A549 (cell line): ENCODE data around the gene DHRS3. TPM values are rescaled to one million over a fixed set of nuclear protein-coding genes. Genes with fewer than 3 reads are reported as not detected.

Experiments used
- ATAC-seq, 2 experiments: fragments of 200-7000 bp in 1 of 2; fragments of >200 bp in 1 of 2; cut with Nextera tagmentation in 1 of 2; cut with Tn5 transposase in 1 of 2; 3 replicates each; pipeline versions ENCODE4 v1.8.0 to v1.9.1; 2018 to 2020; ENCODE audit warnings: mild to moderate bottlenecking in 1 of 2, moderate library complexity in 1 of 2
- CTCF ChIA-PET: fragments of 300-600 bp; sonication (Branson Sonifier 250); formaldehyde crosslinking; extraction: SDS; loops from one replicate; lab custom pipeline; 2021; ENCODE audit warnings: antibody characterized with exemption, inconsistent platforms; lab: Yijun Ruan, JAX
- POLR2A ChIA-PET: fragments of 350-600 bp; formaldehyde crosslinking; extraction: SDS; loops from one replicate; lab custom pipeline; 2021; ENCODE audit warnings: antibody characterized with exemption, inconsistent platforms; lab: Yijun Ruan, JAX
- DNase-seq, 2 experiments: peaks; one replicate each; pipeline versions ENCODE4 v3.0.0 to v3.0.0-alpha.2; 2011 to 2016; ENCODE audit warnings: low read depth in 1 of 2, low spot score in 1 of 2
- FAIRE-seq: peaks from 2 replicates; lab custom pipeline; 2011; peaks lifted over from hg19 to GRCh38; lab: Jason Lieb, UNC
- H3K27ac ChIP-seq, 2 experiments: fragments of >200 bp; sonication (Bioruptor Twin); formaldehyde crosslinking; 3 replicates each; pipeline ENCODE4 v1.5.1; 2016 to 2017
- H3K4me1 ChIP-seq: fragments of >200 bp; sonication (Bioruptor Twin); formaldehyde crosslinking; 3 replicates; pipeline ENCODE4 v1.6.1; 2016
- H3K4me2 ChIP-seq: fragments of >200 bp; sonication (Bioruptor Twin); formaldehyde crosslinking; 3 replicates; pipeline ENCODE4 v1.6.1; 2016
- H3K4me3 ChIP-seq: fragments of >200 bp; sonication (Bioruptor Twin); formaldehyde crosslinking; 3 replicates; pipeline ENCODE4 v1.5.1; 2016
- H3K9me3 ChIP-seq: fragments of >200 bp; sonication (Bioruptor Twin); formaldehyde crosslinking; 3 replicates; pipeline ENCODE4 v1.6.1; 2016
- CBX2 ChIP-seq: fragments of 200-600 bp; sonication (generic); IDR thresholded peaks from 2 replicates; pipeline ENCODE4 v1.6.1; 2016; ENCODE audit warnings: low read depth, mild to moderate bottlenecking, borderline replicate concordance
- EHF ChIP-seq: fragments of 250-450 bp; sonication (Bioruptor Pico); IDR thresholded peaks from 2 replicates; pipeline ENCODE4 v1.5.0; 2020; ENCODE audit warnings: mild to moderate bottlenecking
- EP300 ChIP-seq, 2 experiments: fragments of >200 bp; sonication (Bioruptor Twin); formaldehyde crosslinking; IDR thresholded peaks; 2 replicates in 1 of 2; 3 replicates in 1 of 2; pipeline ENCODE4 v1.6.1; 2016 to 2017
- JUN ChIP-seq, 2 experiments: fragments of >200 bp; sonication (Bioruptor Twin); formaldehyde crosslinking; IDR thresholded peaks; 2 replicates in 1 of 2; 3 replicates in 1 of 2; pipeline ENCODE4 v1.6.1; 2016 to 2017
- JUNB ChIP-seq: fragments of >200 bp; sonication (Bioruptor Twin); formaldehyde crosslinking; IDR thresholded peaks from 2 replicates; pipeline ENCODE4 v1.6.1; 2016
- KDM5A ChIP-seq: fragments of 200-600 bp; sonication (generic); IDR thresholded peaks from 2 replicates; pipeline ENCODE4 v1.6.1; 2016; ENCODE audit warnings: antibody characterized with exemption, mild to moderate bottlenecking
- MAX ChIP-seq: IDR thresholded peaks from 2 replicates; pipeline ENCODE4 v1.6.1; 2012
- MAZ ChIP-seq: fragments of 150-350 bp; IDR thresholded peaks from 2 replicates; pipeline ENCODE4 v1.6.1; 2014; ENCODE audit warnings: antibody characterized with exemption, low read depth, low read length, borderline replicate concordance
- MYC ChIP-seq: IDR thresholded peaks from 2 replicates; pipeline ENCODE4 v1.6.1; 2012; ENCODE audit warnings: mild to moderate bottlenecking, inconsistent platforms, low read length, improper control_type of control experiment, borderline replicate concordance
- NPAS2 ChIP-seq: fragments of 250-450 bp; sonication (Bioruptor Pico); IDR thresholded peaks from 2 replicates; pipeline ENCODE4 v1.8.0; 2022; ENCODE audit warnings: mild to moderate bottlenecking, moderate library complexity, borderline replicate concordance
- NR3C1 ChIP-seq: fragments of >200 bp; sonication (Bioruptor Twin); formaldehyde crosslinking; IDR thresholded peaks from 3 replicates; pipeline ENCODE4 v1.6.1; 2017
- TFCP2L1 ChIP-seq: fragments of 250-450 bp; sonication (Bioruptor Pico); IDR thresholded peaks from 2 replicates; pipeline ENCODE4 v1.5.0; 2021; ENCODE audit warnings: mild to moderate bottlenecking
- TP53 ChIP-seq: fragments of 250-450 bp; sonication (Bioruptor Pico); IDR thresholded peaks from 2 replicates; pipeline ENCODE4 v1.5.0; 2021; ENCODE audit warnings: mild to moderate bottlenecking, moderate library complexity
- ZFP36 ChIP-seq: fragments of 450-650 bp; IDR thresholded peaks from 2 replicates; pipeline ENCODE4 v1.6.1; 2014; ENCODE audit warnings: borderline replicate concordance; ENCODE audit not compliant: partially characterized antibody
- WGBS: methylation state at CpG from one replicate; pipeline ENCODE4 v1.1.6; 2017; ENCODE audit errors: missing lambda C conversion rate; 5-methylcytosine and 5-hydroxymethylcytosine counted together
- polyA plus RNA-seq, 4 experiments: library from polyadenylated mRNA; depleted of rRNA in 3 of 4; stranded (reverse); fragments of >200 nt; fragmentation: RNase III in 1 of 4; extraction: RNeasy Plus Mini Kit Qiagen cat#74134 plus additional on column Dnase treatment in 1 of 4; gene quantifications; 2 replicates in 3 of 4; 3 replicates in 1 of 4; pipeline ENCODE4 v1.2.3, GENCODE V29; 2011 to 2017
- TF ChIP-seq, protein P1 (sequence below): fragments of 150-350 bp; IDR thresholded peaks from 2 replicates; pipeline ENCODE4 v1.6.1; 2014; ENCODE audit warnings: low read depth, mild to moderate bottlenecking, low read length
- TF ChIP-seq, protein P2 (sequence below): fragments of 200-600 bp; sonication (generic); IDR thresholded peaks from 2 replicates; pipeline ENCODE4 v1.6.1; 2016; ENCODE audit warnings: antibody characterized with exemption, mild to moderate bottlenecking, moderate library complexity
- TF ChIP-seq, protein P3 (sequence below): fragments of 250-450 bp; sonication (Bioruptor Pico); IDR thresholded peaks from 2 replicates; pipeline ENCODE4 v1.5.0; 2020; ENCODE audit warnings: low read depth, mild to moderate bottlenecking, moderate library complexity

Gene DHRS3
- polyA plus RNA-seq, 2 of the 4 experiments (the other 2 are of a cell fraction): 62.7 to 79.7 TPM

DNA sequence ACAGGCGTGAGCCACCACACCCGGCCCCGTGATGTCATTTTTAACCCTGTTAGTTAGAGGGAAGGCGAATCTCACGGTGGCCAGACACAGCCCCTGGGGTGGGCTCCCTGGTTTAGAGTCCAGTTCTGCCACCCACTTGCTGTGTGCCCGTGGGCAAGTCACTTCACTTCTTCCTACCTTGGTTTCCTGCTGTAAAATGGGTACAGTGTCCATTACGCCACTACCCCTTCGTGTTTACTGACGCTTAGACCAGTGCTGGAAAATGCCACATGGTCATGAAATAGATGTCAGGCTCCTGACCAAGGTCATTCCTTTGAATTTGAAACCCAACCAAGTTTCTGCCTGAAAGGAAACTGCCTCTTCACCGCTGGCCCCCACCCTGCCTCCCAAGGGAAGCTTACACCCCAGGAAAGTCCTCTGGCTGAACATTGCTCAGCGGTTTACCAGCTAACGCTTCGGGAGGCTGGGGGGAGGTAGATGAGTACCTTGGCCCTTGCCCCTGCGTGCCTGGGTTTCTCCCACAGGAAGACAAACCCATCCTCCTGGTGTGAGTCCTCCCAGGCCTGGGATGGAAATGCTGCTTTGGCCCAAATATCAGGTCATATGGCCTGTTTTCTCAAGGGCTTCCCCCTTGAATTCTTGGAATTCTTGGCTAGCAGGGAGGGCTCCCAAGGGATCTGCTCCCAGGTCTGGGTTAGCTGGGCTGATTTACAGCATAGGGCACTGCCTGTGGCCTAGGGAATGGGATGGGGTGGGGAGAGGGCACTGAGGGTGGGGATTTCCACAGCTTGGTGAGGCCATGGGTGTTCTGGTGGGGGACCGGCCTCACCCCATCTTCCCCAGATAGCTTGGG, 18.3 kb upstream of the DHRS3 start:
- Histone ChIP-seq H3K4me1 (peaks cover 5% of the 10 kb centered on the region; the same call in 1 of the 3 replicates), H3K4me2 (0 out of 3 replicates have a peak overlapping the region, but pooled peaks have one; percentile 35), H3K9me3 (peaks cover 23% of the 10 kb centered on the region), H3K4me3 (no peak overlapping the region), H3K27ac (peak overlapping the region in 1 of 2 experiments; percentile 39; a peak in 3 of 6 replicates)
- POLR2A ChIA-PET: no interaction called here
- 75% methylated on average over 15 of the region's 15 CpGs for WGBS
- ATAC-seq: peak; percentile 59 to 90
- CTCF ChIA-PET: no interaction called here
- TF ChIP-seq, protein P1, sequence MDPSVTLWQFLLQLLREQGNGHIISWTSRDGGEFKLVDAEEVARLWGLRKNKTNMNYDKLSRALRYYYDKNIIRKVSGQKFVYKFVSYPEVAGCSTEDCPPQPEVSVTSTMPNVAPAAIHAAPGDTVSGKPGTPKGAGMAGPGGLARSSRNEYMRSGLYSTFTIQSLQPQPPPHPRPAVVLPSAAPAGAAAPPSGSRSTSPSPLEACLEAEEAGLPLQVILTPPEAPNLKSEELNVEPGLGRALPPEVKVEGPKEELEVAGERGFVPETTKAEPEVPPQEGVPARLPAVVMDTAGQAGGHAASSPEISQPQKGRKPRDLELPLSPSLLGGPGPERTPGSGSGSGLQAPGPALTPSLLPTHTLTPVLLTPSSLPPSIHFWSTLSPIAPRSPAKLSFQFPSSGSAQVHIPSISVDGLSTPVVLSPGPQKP: no peak
- no peak for TF ChIP-seq MAZ
- no peak for DNase-seq
- no peak for FAIRE-seq

GRCh38 chr1:12634696-12635202, 16.7 kb upstream of the DHRS3 start:
- ChIA-PET CTCF (interaction anchor here (0.6 to 1.6 kb wide), 2 partner anchors 24 to 362 kb away, joined by 3 to 4 read pairs; no protein-coding TSS in a partner anchor), POLR2A (no interaction called here)
- Histone ChIP-seq H3K9me3 (peaks cover 12% of the 10 kb centered on the region), H3K4me1 (peaks cover 5% of the 10 kb centered on the region; the same call in 1 of the 3 replicates), H3K27ac (no peak overlapping the region), H3K4me2 (no peak overlapping the region), H3K4me3 (no peak overlapping the region)
- WGBS: 88% methylated on average over 18 of the region's 18 CpGs
- DNase-seq: no peak
- FAIRE-seq: no peak
- TF ChIP-seq TP53 (CRISPR knock-in tag) (no peak), EHF (CRISPR knock-in tag) (no peak), NR3C1 (no peak), JUN (IDR thresholded peaks at IDR 0.05) (no peak), ZFP36 (no peak), JUNB (no peak), EP300 (IDR thresholded peaks at IDR 0.05) (no peak), MYC (no peak), TFCP2L1 (CRISPR knock-in tag) (no peak), KDM5A (no peak), MAX (no peak), CBX2 (no peak), NPAS2 (CRISPR knock-in tag) (no peak)
- TF ChIP-seq, protein P1: no peak
- TF ChIP-seq, protein P2, sequence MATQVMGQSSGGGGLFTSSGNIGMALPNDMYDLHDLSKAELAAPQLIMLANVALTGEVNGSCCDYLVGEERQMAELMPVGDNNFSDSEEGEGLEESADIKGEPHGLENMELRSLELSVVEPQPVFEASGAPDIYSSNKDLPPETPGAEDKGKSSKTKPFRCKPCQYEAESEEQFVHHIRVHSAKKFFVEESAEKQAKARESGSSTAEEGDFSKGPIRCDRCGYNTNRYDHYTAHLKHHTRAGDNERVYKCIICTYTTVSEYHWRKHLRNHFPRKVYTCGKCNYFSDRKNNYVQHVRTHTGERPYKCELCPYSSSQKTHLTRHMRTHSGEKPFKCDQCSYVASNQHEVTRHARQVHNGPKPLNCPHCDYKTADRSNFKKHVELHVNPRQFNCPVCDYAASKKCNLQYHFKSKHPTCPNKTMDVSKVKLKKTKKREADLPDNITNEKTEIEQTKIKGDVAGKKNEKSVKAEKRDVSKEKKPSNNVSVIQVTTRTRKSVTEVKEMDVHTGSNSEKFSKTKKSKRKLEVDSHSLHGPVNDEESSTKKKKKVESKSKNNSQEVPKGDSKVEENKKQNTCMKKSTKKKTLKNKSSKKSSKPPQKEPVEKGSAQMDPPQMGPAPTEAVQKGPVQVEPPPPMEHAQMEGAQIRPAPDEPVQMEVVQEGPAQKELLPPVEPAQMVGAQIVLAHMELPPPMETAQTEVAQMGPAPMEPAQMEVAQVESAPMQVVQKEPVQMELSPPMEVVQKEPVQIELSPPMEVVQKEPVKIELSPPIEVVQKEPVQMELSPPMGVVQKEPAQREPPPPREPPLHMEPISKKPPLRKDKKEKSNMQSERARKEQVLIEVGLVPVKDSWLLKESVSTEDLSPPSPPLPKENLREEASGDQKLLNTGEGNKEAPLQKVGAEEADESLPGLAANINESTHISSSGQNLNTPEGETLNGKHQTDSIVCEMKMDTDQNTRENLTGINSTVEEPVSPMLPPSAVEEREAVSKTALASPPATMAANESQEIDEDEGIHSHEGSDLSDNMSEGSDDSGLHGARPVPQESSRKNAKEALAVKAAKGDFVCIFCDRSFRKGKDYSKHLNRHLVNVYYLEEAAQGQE: no peak
- TF ChIP-seq, protein P3, sequence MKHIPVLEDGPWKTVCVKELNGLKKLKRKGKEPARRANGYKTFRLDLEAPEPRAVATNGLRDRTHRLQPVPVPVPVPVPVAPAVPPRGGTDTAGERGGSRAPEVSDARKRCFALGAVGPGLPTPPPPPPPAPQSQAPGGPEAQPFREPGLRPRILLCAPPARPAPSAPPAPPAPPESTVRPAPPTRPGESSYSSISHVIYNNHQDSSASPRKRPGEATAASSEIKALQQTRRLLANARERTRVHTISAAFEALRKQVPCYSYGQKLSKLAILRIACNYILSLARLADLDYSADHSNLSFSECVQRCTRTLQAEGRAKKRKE (CRISPR knock-in tag): no peak
- ATAC-seq: no peak
